Nephron (organoid): ENCODE data around the gene CORO6.

Experiments
- H3K27ac Mint-ChIP-seq, 3 experiments: 2 replicates each; pipeline ENCODE4 v1.8.0; 2020; ENCODE audit warnings: mixed read lengths in 3 of 3, mild to moderate bottlenecking in 2 of 3, moderate library complexity in 1 of 3
- H3K27me3 Mint-ChIP-seq: 2 replicates; pipeline ENCODE4 v1.8.0; 2021; ENCODE audit warnings: low read depth, mild to moderate bottlenecking, moderate library complexity, mixed read lengths
- H3K36me3 Mint-ChIP-seq: 2 replicates; pipeline ENCODE4 v1.8.0; 2020; ENCODE audit warnings: low read depth, mixed read lengths
- H3K4me1 Mint-ChIP-seq: 2 replicates; pipeline ENCODE4 v1.8.0; 2020; ENCODE audit warnings: mixed read lengths
- H3K4me3 Mint-ChIP-seq, 3 experiments: 2 replicates each; pipeline ENCODE4 v1.8.0; 2020; ENCODE audit warnings: mild to moderate bottlenecking in 3 of 3, mixed read lengths in 3 of 3, moderate library complexity in 2 of 3
- H3K9me3 Mint-ChIP-seq: 2 replicates; pipeline ENCODE4 v1.8.0; 2020; ENCODE audit warnings: mixed read lengths
- TF ChIP-seq, protein P1 (sequence below), 3 experiments: fragments of 200-600 bp; sonication (generic); IDR thresholded peaks; one replicate each; pipeline ENCODE4 v1.5.0; 2021; ENCODE audit warnings: antibody characterized with exemption in 3 of 3; ENCODE audit not compliant: unreplicated experiment in 3 of 3

CORO6 gene

DNA sequence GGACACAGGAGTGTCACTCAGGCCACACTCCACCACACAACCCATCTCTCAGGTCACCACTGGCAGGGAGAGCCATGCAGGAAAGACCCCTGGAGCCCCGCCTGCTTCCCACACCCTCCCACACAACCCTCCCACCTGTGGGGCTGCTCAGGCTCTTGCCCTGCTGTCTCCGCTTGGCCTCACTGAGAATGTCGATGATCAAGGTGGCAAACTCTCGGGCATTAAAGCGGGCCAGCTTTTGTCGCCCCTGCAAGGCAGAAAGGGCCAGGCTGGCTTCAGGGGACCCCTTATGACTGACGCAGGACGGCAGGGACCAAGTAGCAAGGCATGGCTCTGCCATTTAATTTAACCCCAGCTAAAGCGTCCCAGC lies 45.7 kb downstream of the CORO6 start:
- TF ChIP-seq, protein P1, sequence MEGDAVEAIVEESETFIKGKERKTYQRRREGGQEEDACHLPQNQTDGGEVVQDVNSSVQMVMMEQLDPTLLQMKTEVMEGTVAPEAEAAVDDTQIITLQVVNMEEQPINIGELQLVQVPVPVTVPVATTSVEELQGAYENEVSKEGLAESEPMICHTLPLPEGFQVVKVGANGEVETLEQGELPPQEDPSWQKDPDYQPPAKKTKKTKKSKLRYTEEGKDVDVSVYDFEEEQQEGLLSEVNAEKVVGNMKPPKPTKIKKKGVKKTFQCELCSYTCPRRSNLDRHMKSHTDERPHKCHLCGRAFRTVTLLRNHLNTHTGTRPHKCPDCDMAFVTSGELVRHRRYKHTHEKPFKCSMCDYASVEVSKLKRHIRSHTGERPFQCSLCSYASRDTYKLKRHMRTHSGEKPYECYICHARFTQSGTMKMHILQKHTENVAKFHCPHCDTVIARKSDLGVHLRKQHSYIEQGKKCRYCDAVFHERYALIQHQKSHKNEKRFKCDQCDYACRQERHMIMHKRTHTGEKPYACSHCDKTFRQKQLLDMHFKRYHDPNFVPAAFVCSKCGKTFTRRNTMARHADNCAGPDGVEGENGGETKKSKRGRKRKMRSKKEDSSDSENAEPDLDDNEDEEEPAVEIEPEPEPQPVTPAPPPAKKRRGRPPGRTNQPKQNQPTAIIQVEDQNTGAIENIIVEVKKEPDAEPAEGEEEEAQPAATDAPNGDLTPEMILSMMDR (IDR thresholded peaks at IDR 0.05; ENCODE audit: unreplicated experiment in 3 of 3), result no peak
- Mint-ChIP-seq H3K4me3 (no peak overlapping the region), H3K4me1 (peaks cover 19% of the 10 kb centered on the region), H3K9me3 (no peaks in the 10 kb centered on the region), H3K27ac (no peak overlapping the region), H3K36me3 (peaks cover 20% of the 10 kb centered on the region), H3K27me3 (no peaks in the 10 kb centered on the region)

DNA sequence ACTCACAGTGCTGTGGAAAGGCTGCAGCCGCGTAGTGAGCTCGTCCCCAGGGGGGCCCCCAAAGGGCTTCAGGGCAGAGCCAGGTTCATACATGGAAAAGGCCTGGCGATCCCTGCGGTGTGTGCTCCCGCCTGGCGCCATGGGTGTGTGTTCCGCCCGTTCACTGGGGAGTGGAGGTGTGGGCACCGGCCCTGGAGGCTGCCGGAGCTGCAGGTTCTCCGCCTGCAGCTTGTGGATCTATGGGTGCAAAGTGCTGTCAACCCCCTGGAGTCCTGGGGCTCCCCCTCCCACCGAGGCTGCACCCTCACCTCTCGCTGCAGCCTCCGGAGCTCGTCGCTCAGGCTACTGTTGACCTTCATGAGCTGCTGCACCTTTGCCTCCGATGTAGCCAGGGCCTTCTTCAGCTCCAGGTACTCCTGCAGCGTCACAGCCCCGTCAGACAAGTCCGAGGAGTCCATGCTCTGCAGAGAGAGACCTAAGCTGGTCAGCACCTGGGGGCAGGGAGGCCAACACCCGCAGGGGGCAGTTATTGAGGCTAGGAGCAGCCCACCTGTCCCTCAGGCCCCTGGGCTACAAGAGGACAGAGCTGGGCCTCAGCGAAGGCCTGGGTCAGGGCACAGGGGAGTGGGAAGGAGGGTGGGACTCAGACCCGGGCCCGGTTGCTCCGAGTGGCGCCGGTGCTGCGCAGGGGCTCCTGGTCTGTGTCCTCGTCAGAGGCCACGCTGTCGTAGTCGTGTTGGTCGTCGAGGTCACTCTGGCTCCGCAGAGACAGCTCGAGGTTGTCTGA lies 46.3 kb downstream of the CORO6 start:
- peaks cover 20% of the 10 kb centered on the region for H3K36me3 Mint-ChIP-seq
- no peaks in the 10 kb centered on the region for H3K9me3 Mint-ChIP-seq
- H3K4me1 Mint-ChIP-seq, result peaks cover 22% of the 10 kb centered on the region
- H3K27me3 Mint-ChIP-seq, result no peaks in the 10 kb centered on the region
- no peak overlapping the region for H3K27ac Mint-ChIP-seq
- TF ChIP-seq, protein P1 (IDR thresholded peaks at IDR 0.05; ENCODE audit: unreplicated experiment in 3 of 3), result no peak
- no peak overlapping the region for H3K4me3 Mint-ChIP-seq

DNA sequence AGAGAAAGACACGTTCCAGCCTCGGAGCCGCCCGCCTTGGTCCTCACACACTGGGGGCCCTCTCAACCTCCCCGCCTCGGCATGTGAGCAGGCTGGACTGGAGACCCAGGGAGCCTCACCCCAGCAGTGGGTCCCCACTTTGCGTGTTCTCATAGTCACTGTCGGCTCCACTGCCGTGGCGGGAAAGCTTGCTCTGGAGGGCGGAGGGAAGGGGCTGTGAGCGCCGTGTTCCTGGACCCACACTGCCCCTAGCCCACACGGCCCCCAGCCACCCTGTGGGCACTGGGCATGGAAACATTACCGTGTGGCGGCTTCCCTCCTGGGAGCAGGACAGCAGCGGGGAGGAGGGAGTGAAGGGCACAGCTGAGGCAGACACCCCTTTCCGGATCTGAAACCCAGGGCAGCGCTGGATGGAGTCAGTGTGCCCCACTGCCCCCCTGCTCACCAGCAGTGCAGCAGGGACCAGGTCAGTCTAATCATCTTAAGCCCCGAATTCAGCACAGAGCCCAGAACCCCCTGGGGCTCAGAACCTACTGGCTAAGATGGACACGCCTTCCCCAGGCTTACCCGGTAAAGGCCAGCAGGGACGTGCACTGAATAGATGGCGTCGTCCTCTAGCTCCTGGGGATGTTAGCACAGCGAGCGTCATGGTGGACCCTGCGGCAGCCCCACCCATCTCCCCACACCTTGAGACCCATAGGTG lies 47.0 kb downstream of the CORO6 start:
- Mint-ChIP-seq H3K9me3 (no peaks in the 10 kb centered on the region), H3K27ac (no peak overlapping the region), H3K4me3 (no peak overlapping the region), H3K27me3 (peaks cover 6% of the 10 kb centered on the region), H3K4me1 (peaks cover 30% of the 10 kb centered on the region), H3K36me3 (peaks cover 24% of the 10 kb centered on the region)
- TF ChIP-seq, protein P1 (IDR thresholded peaks at IDR 0.05; ENCODE audit: unreplicated experiment in 3 of 3), result no peak

DNA sequence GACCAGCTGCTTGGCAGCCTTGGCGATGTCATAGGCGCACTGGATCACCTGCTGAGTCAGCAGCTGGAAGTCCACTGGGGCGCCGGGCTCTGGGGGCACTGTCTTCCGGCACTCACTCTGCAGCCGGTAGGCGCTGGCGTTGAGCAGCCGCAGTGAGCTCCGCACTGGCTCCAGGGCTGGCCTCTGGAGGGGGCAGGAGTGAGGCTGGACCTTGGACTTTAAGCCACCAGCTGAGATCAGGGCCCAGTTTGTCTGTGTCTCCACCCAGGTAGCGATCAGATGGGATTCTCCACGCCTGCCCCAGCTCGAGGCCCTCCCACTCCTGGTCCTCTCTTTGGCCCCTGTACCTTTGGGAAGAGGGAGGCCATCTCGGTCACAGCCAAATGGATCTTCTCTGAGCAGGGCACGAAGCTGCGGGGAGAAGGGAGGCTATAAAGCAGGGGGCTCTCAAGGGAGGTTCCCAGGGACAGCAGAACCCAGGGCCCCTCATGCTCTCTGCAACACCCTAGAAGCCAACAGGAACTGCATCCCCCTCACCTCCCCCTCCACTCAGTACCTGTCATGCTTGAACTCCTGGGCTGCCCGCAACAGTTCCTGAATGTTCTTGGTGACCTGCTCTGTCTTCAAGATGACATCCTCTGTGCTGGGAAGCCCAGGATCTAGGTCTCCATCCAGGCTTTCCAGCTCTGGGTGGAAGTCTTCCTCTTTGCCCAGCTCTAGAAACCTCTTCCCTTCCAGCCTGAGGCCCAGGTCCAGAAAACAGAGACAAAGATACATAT lies 47.8 kb downstream of the CORO6 start:
- Mint-ChIP-seq H3K27me3 (peaks cover 9% of the 10 kb centered on the region), H3K9me3 (no peaks in the 10 kb centered on the region), H3K27ac (peak overlapping the region in 1 of 3 experiments; percentile 41), H3K4me3 (peak overlapping the region in 1 of 3 experiments; percentile 38), H3K4me1 (peaks cover 26% of the 10 kb centered on the region), H3K36me3 (peaks cover 19% of the 10 kb centered on the region)
- TF ChIP-seq, protein P1 (IDR thresholded peaks at IDR 0.05; ENCODE audit: unreplicated experiment in 3 of 3), result no peak

DNA sequence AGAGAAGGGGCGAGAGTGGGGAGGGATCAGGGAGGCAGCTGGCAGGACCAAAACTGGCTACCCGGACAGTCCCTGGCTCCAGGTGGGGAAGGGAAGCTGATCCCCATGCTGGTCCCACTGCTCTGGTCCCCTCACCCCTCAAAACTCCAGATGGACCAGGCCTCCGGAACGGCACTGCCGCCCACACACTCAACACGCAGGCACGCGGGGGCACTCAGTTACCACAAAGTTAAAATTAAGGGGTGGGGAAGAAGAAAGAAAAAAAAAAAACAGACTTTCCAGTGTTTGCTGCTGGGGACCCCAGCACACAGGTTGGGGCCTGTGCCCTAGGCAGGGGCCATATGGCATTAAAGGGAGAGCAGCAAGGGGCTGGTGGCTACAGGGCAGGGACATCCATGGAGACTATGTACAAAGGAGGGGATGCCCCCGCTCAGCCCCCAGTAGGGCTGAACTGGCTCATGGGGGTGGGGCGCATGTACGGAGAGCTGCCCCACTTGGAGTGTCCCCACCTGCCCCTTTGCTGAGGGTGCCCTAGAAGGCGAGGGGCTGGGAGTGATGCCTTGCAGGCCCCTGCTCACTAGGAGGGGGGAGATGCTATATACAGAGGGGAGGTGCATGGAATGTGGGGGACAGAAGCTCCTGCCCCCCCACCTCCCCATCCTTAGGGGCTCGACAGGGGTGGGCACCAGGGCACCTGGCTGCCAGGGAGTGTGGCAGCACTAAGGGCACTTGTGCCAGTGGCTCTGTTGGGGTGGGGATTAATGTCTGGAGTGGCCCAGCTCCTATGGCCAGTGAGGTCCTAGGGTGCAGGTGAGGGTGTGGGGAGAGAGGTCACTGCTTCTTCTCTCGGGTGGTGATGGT lies 48.6 kb downstream of the CORO6 start:
- peak overlapping the region in 1 of 3 experiments; percentile 41 for H3K27ac Mint-ChIP-seq
- TF ChIP-seq, protein P1 (IDR thresholded peaks at IDR 0.05; ENCODE audit: unreplicated experiment in 3 of 3), result no peak
- no peaks in the 10 kb centered on the region for H3K9me3 Mint-ChIP-seq
- H3K27me3 Mint-ChIP-seq, result peaks cover 10% of the 10 kb centered on the region
- H3K4me1 Mint-ChIP-seq, result peaks cover 27% of the 10 kb centered on the region
- peaks cover 18% of the 10 kb centered on the region for H3K36me3 Mint-ChIP-seq
- H3K4me3 Mint-ChIP-seq, result peak overlapping the region in 1 of 3 experiments; percentile 38
